Hair follicular keratinocyte (primary cell): ENCODE measurements around the gene CREG2. TPM values are rescaled to one million over a fixed set of nuclear protein-coding genes. Genes with fewer than 3 reads are reported as not detected.

ENCODE experiments used
- total RNA-seq: library from RNA; depleted of rRNA; stranded (reverse); fragments of >200 nt; gene quantifications from 2 replicates; pipeline ENCODE4 v1.2.3, GENCODE V29; 2015

The CREG2 gene, protein sequence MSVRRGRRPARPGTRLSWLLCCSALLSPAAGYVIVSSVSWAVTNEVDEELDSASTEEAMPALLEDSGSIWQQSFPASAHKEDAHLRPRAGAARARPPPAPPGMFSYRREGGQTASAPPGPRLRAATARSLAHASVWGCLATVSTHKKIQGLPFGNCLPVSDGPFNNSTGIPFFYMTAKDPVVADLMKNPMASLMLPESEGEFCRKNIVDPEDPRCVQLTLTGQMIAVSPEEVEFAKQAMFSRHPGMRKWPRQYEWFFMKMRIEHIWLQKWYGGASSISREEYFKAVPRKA
- 0.31 and 0.53 TPM in 2 replicates for total RNA-seq

DNA sequence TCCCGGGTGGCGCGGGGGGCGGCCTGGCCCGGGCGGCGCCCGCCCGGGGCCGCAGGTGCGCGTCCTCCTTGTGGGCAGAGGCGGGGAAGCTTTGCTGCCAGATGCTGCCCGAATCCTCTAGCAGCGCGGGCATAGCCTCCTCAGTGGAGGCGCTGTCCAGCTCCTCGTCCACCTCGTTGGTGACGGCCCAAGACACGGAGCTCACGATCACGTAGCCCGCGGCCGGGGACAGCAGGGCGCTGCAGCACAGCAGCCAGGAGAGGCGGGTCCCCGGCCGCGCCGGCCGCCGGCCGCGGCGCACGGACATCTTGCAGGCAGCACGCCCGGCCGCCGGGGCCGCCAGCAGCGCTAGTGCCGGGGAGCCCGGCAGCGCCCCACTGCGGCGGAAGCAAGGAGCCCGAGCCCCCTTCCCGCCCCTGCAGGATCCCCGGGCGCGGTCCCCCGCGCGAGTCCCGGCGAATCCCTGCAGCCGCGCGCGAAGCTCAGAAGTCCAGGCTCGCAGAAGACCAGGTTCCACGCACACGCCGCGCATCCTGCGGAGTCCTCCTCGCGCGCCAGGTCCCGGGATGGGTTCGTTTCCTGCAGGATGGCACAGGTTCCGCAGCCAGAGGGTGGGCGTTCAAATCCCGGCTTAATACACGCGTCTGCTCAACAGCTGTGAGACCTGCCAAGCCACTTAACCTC lies at the start of gene CREG2:
Gene CREG2, minus strand, starts transcription at position 353 of the 684 bp plus-strand sequence. Its CDS starts 46 bp downstream, at position 307.

GRCh38 chr2:101308432-101309210 lies 78.7 kb downstream of the CREG2 start, which contains the start of gene RNF149:
RNF149 (minus strand) TSS chr2:101308701; CDS start chr2:101308588, 113 bp downstream.

Other genes with a start within 250 kb of the CREG2 start
- gene TBC1D8, start 236.1 kb downstream of the CREG2 start, total RNA-seq: 11.4 and 20.0 TPM in 2 replicates
- gene CNOT11, start 134.6 kb downstream of the CREG2 start, total RNA-seq: 49.1 and 52.6 TPM in 2 replicates
- gene RNF149, start 78.8 kb downstream of the CREG2 start, total RNA-seq: 49.5 and 56.1 TPM in 2 replicates
- 0.08 TPM in 1 of 2 replicates, not detected in the other for gene RFX8, start 87.6 kb upstream of the CREG2 start, total RNA-seq